Measurements from ENCODE around the gene MGAT4B. TPM values are rescaled to one million over a fixed set of nuclear protein-coding genes. Genes with fewer than 3 reads are reported as not detected.

The MGAT4B gene
- total RNA-seq, 3 donors from 2014 or later (not counting 1 experiment from before 2014, with no cell fraction given): 143 to 159 (median 144) TPM

DNA sequence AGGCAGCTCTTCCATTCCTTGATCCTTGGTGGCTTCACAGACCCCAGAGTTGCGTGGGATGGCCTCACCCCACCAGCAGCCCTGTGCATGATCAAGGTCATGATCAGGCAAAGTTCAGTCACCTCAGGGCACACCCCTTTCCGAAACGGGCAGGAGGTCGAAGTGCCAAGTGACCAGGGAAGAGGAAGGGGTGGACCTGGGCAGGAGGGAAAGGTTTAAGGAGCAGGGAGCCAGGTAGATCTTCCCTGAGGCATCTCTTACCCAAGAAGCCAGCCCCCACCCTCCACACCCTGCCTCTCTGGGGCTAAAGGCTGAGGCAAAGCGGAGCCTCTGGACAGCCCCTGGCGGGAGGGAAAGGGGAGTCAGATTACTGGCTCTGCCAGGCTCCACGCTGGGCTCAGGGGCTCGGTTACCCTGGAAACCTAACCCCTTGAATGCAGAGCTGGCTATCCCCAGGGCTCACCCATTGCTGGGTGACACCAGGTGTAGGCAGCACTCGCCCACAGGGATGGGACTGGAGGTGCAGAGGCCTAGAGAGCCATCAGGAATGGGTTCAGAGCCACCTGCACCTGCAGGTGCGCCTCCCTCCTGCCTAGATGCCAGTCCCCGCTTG, 3.6 kb downstream of the MGAT4B start:
- WGBS (ENCODE audit: insufficient coverage): 77% methylated on average over 11 of the region's 11 CpGs
- Mint-ChIP-seq H3K27me3 (ENCODE audit: low read depth in 2 of 2) (no peaks in the 10 kb centered on the region), H3K4me3 (no peak overlapping the region), H3K36me3 (no peaks in the 10 kb centered on the region), H3K9me3 (no peaks in the 10 kb centered on the region), H3K27ac (no peak overlapping the region), H3K4me1 (peaks cover 13 to 29% of the 10 kb centered on the region in 2 donors)
- Histone ChIP-seq H3K36me3 (ENCODE audit: control insufficient read depth, insufficient read depth, low read length) (peaks cover 12% of the 10 kb centered on the region), H3K27ac (ENCODE audit: low read length) (no peak overlapping the region), H3K4me1 (ENCODE audit: control insufficient read depth, insufficient read depth, low read length) (peaks cover 40% of the 10 kb centered on the region), H3K4me3 (ENCODE audit: low read length) (no peak overlapping the region), H3K9me3 (ENCODE audit: control insufficient read depth, insufficient read depth, low read length) (no peaks in the 10 kb centered on the region), H3K27me3 (ENCODE audit: control insufficient read depth, insufficient read depth, low read length) (no peaks in the 10 kb centered on the region)
- DNase-seq (peak in 1 of 2 donors; percentile 22), ATAC-seq (no peak)
- intact Hi-C loops (cut with micrococcal nuclease): loop anchor here (2.0 kb wide), 3 partner anchors 56 to 288 kb away; partner anchors contain the start of genes MRNIP and TBC1D9B
- TF ChIP-seq, protein P1, sequence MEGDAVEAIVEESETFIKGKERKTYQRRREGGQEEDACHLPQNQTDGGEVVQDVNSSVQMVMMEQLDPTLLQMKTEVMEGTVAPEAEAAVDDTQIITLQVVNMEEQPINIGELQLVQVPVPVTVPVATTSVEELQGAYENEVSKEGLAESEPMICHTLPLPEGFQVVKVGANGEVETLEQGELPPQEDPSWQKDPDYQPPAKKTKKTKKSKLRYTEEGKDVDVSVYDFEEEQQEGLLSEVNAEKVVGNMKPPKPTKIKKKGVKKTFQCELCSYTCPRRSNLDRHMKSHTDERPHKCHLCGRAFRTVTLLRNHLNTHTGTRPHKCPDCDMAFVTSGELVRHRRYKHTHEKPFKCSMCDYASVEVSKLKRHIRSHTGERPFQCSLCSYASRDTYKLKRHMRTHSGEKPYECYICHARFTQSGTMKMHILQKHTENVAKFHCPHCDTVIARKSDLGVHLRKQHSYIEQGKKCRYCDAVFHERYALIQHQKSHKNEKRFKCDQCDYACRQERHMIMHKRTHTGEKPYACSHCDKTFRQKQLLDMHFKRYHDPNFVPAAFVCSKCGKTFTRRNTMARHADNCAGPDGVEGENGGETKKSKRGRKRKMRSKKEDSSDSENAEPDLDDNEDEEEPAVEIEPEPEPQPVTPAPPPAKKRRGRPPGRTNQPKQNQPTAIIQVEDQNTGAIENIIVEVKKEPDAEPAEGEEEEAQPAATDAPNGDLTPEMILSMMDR (IDR thresholded peaks at IDR 0.05): no peak

DNA sequence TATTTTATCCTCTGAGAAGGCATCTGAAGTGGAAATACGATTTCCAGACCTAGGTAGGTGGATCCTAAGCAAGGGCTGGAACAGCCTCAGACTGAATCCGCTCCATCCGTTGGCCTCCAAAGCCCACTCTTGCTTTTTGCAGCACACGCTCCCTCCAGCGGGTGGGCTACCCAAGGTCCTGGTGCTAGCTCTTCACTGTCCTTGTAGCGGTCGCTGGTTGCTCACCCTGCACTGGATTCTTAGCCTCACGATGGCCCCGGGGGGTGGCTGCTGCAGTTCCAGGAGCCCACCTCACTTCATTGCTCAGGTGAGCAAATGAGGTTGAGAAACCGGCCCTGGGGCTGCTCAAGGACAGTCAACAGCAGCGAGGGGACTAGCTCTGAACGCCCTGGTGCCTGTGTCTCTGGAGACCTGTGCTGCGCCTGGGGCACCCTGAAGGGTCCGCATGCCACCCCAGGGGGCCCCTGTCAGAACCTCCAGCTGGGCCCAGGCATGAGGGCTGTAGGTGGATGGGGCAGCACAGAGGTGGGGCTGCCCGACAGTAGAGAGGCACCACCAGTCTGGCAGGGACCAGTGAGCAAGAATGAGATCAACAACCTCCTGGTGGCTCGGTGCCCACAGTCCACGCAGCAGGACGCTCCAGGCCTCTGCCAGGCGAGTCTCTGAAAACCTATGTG, 4.3 kb downstream of the MGAT4B start:
- Histone ChIP-seq H3K4me3 (ENCODE audit: low read length) (no peak overlapping the region), H3K4me1 (ENCODE audit: control insufficient read depth, insufficient read depth, low read length) (peaks cover 35% of the 10 kb centered on the region), H3K27ac (ENCODE audit: low read length) (no peak overlapping the region), H3K9me3 (ENCODE audit: control insufficient read depth, insufficient read depth, low read length) (no peaks in the 10 kb centered on the region), H3K36me3 (ENCODE audit: control insufficient read depth, insufficient read depth, low read length) (peaks cover 12% of the 10 kb centered on the region), H3K27me3 (ENCODE audit: control insufficient read depth, insufficient read depth, low read length) (no peaks in the 10 kb centered on the region)
- Mint-ChIP-seq H3K4me1 (peaks cover 13 to 29% of the 10 kb centered on the region in 2 donors), H3K36me3 (no peaks in the 10 kb centered on the region), H3K9me3 (no peaks in the 10 kb centered on the region), H3K27me3 (ENCODE audit: low read depth in 2 of 2) (no peaks in the 10 kb centered on the region), H3K27ac (no peak overlapping the region), H3K4me3 (no peak overlapping the region)
- WGBS (ENCODE audit: insufficient coverage): 96% methylated on average over 19 of the region's 19 CpGs
- TF ChIP-seq, protein P1 (IDR thresholded peaks at IDR 0.05): peak; percentile 35
- DNase-seq: no peak
- ATAC-seq: no peak
- intact Hi-C loops (cut with micrococcal nuclease): loop anchor here (2.0 kb wide), 3 partner anchors 56 to 288 kb away; partner anchors contain the start of genes MRNIP and TBC1D9B

DNA sequence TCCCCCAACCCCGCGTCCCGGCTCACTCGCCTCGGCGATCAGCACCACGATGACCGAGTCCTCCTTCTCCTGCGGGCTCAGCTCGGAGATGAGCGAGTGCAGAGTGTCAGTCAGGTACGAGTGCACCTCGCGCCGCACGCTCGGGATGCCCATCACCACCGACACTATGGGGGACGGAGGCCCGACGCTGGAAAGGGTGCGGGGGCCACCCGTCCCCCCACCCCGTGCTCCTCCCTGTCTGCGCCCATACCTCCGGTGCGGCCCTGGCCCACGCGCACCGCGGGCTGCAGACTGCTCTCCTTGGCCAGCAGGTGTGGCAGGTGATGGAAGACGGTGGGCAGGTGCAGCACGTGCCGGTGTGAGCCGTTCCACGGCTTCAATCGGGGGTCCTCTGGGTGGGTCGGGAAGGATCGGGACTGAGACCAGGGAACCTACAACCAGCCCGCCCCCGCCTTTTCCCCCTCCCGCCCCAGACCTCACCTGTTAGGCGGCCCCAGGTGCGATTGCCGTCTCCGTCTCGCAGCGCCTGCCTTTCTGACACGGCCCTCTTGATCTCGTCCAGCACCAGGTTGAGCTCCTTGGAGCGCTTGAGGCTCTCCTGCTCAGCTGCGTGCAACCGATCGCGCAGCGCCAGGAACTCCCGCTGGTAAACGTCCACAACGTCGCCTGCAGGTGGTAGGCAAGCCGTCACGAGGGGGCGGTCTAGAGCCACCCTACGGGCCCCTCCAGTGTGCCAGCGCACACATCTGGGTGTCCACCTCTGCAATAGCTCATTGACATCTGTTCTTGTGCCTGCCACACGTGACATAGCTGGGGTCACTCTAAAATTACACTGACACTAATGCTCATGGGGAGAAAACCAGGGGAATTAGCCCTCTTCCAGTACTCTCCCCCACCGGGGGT, 5.1 kb downstream of the MGAT4B start:
- ATAC-seq (peak; percentile 54 to 58 (median 55)), DNase-seq (peak; percentile 76 to 89)
- Histone ChIP-seq H3K27me3 (ENCODE audit: control insufficient read depth, insufficient read depth, low read length) (no peaks in the 10 kb centered on the region), H3K4me3 (ENCODE audit: low read length) (no peak overlapping the region), H3K27ac (ENCODE audit: low read length) (no peak overlapping the region), H3K4me1 (ENCODE audit: control insufficient read depth, insufficient read depth, low read length) (peaks cover 41% of the 10 kb centered on the region), H3K36me3 (ENCODE audit: control insufficient read depth, insufficient read depth, low read length) (peaks cover 12% of the 10 kb centered on the region), H3K9me3 (ENCODE audit: control insufficient read depth, insufficient read depth, low read length) (no peaks in the 10 kb centered on the region)
- TF ChIP-seq, protein P1 (IDR thresholded peaks at IDR 0.05): peak; percentile 79
- Mint-ChIP-seq H3K27ac (no peak overlapping the region), H3K4me1 (peaks cover 19 to 35% of the 10 kb centered on the region in 2 donors), H3K36me3 (no peaks in the 10 kb centered on the region), H3K27me3 (ENCODE audit: low read depth in 2 of 2) (no peaks in the 10 kb centered on the region), H3K4me3 (peak overlapping the region; percentile 75), H3K9me3 (no peaks in the 10 kb centered on the region)
- intact Hi-C loops (cut with micrococcal nuclease): loop anchor here (2.0 kb wide), 3 partner anchors 57 to 289 kb away; partner anchors contain the start of genes MRNIP and TBC1D9B
- 70% methylated on average over 67 of the region's 67 CpGs for WGBS (ENCODE audit: insufficient coverage)

All from natural killer cell (primary cell).